Upper lobe of left lung (tissue), 4 donors: ENCODE measurements around the gene B3GALT5.

Experiments
- POLR2A ChIP-seq, 4 donors: fragments of 450-650 bp; IDR thresholded peaks; one replicate each; pipeline ENCODE4 v1.5.1; 2016 to 2017; ENCODE audit warnings: antibody characterized with exemption in 4 of 4, mild to moderate bottlenecking in 2 of 4
- POLR2AphosphoS5 ChIP-seq, 2 donors: sonication (generic); formaldehyde crosslinking; IDR thresholded peaks; one replicate each; pipeline ENCODE4 v1.5.1; 2017; ENCODE audit warnings: antibody characterized with exemption in 2 of 2
- TF ChIP-seq, protein P1 (sequence below), 6 experiments: fragments of 450-650 bp in 4 of 6; fragments of 200-600 bp in 2 of 6; sonication (generic) in 2 of 6; IDR thresholded peaks; one replicate each; pipeline ENCODE4 v1.5.1; 2016 to 2019; ENCODE audit warnings: antibody characterized with exemption in 6 of 6

DNA sequence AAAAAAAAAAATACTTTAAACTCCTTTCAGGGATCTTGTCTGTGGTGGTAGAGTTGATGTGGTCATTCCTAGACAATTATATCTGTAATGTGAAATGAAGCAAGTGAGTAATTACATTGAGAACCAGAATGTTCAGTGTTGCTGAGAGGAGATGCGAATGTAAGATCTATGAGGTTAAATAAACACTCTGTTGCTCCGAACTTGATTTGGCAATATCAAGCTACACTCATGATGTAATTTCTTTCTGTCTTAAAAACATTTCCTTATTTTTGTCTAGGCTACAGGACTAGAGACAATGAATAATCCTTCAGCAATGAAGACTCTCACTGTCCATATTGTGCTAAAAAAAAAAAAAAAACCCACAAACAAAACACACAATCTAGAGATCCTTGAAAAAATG is 69.1 kb downstream of the B3GALT5 start:
- TF ChIP-seq, protein P1, sequence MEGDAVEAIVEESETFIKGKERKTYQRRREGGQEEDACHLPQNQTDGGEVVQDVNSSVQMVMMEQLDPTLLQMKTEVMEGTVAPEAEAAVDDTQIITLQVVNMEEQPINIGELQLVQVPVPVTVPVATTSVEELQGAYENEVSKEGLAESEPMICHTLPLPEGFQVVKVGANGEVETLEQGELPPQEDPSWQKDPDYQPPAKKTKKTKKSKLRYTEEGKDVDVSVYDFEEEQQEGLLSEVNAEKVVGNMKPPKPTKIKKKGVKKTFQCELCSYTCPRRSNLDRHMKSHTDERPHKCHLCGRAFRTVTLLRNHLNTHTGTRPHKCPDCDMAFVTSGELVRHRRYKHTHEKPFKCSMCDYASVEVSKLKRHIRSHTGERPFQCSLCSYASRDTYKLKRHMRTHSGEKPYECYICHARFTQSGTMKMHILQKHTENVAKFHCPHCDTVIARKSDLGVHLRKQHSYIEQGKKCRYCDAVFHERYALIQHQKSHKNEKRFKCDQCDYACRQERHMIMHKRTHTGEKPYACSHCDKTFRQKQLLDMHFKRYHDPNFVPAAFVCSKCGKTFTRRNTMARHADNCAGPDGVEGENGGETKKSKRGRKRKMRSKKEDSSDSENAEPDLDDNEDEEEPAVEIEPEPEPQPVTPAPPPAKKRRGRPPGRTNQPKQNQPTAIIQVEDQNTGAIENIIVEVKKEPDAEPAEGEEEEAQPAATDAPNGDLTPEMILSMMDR (IDR thresholded peaks at IDR 0.05), result no peak
- no peak for TF ChIP-seq POLR2A (IDR thresholded peaks at IDR 0.05)
- no peak for TF ChIP-seq POLR2AphosphoS5 (IDR thresholded peaks at IDR 0.05)
